ENCODE measurements around the gene SLC1A4.
"Not testable (repeated sequence)": the region's sequence is repeated elsewhere in the genome, so short reads cannot be mapped to it uniquely, and the experiment has no call there.

Gene SLC1A4

DNA sequence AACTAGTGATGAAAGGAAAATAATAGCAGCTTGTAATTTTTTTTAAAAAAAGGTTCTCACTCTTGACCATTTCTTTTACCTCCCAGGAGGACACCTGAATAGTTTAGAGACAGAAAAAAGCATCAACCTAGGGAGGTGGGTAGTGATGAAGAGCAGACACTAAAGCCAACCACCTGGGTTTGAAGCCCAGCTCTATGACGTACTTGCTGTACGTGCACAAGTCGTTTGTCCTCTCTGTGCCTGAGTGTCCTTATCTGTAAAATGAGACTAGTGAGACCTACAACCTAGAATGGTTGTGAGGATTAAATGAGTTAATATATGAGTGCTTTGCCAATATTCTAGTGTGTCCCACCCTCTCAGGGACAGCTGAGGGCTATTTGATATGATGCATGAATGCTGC is 5.8 kb downstream of the SLC1A4 start:
- DNase-seq = no peak

DNA sequence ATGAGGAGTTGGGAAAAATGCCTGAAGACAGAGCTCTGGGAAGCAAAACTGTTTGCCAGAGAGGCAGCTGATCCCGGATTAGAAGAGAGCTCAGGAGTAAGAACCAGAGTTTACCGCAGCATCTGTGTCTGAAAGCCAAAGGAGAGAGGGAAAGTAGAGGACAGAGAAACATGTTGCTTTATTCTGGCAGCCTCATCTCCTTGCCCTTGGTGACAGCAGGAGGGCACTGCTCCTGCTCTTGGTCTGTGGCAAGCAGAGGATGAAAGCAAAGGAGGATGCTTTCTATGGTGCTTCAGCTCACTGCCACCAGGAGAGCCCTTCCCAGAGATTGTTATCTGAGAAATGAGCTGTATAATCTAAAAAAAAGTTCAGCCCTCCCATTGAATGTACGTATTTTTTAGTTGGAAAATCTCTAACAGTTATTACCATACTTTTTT is 7.7 kb downstream of the SLC1A4 start:
- no peak for DNase-seq

DNA sequence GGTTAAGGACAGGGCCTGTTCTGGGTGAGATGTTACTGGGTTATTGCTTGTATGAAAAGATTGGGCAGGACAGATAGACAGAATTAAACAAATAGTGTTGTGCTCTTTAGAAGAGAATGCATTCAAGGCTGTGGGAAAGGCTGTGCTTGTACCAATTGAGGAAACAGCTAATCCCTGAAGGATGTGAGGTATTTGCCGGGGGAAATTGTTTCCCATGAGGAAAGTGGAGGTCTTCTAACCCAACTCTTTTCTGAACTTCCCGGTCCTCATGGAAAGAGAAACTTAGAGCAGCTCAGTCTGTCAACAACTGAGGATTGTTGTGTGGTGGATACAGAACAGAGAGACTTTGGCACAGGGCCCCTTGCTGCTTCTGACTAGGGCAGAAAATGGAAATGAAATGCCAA is 9.5 kb downstream of the SLC1A4 start:
- no peak for DNase-seq

DNA sequence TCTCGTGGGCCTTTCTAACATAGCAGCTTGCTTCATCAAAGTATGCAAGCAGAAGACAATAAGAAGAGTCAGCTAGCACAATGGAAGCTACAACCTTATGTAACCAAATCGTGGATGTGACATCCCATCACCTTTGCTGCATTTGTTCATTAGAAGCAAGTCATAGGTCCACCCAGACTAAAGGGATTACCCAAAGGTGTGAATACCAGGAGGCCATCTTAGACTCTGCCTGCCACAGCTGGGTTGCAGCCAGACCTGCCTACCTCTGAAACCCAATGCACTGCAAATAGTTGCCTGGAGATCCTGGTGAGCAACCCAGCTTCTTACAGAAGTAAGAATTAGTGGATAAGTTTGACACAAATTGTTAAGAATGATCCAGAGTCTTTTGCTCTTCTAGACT is 10.6 kb downstream of the SLC1A4 start:
- no peak for DNase-seq

DNA sequence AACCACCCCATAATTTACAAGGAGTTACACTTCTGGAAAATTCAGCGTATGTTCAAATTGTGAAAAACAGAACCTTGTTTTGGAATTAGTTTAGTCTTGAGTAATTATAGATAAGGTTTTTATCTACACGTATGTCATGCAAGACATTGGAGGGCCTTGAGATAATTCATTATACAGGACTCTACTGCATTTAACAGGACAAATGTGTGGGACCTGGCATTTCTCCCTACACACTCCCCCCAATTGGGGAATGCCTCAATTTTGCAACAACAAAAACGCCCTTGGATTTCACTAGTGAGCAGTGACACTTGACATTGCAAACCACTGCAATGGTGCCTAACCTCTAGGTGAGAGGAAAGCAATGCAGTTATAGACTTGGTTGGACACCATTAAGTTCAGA is 11.4 kb downstream of the SLC1A4 start:
- DNase-seq = no peak

DNA sequence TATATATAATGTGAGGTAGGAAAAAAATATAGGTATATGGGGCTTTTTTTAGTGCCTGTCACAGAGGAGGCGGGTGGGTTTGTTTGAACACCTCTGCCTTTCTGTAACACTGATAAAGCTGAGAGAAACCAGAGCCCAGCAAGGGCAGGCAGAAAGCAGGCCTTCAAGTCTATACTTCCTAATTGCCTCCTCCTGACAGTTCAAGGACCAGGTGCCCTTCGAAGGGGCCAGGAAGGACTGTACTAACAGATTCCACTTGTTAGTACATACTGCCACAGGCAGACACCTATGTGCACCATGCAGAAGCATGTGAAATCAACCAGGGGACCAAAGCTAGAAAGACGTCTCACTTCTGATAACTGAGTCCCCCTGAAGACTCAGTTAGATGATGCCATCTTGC is 13.8 kb downstream of the SLC1A4 start:
- DNase-seq = no peak

DNA sequence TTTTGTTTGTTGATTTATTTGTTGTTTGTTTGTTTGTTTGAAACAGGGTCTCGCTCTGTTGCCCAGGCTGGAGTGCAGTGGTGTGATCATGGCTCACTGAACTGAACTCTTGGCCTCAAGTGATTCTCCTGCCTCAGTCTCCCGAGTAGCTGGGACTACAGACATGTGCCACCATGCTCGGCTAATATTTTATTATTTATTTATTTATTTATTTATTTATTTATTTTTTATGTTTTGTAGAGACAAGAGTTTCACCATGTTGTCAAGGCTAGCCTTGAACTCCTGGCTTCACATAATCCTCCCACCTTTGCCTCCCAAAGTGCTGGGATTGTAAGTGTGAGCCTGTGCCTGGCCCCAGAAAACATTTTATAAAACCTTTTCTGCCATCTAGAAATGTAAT is 15.0 kb downstream of the SLC1A4 start:
- DNase-seq = not testable (repeated sequence)

DNA sequence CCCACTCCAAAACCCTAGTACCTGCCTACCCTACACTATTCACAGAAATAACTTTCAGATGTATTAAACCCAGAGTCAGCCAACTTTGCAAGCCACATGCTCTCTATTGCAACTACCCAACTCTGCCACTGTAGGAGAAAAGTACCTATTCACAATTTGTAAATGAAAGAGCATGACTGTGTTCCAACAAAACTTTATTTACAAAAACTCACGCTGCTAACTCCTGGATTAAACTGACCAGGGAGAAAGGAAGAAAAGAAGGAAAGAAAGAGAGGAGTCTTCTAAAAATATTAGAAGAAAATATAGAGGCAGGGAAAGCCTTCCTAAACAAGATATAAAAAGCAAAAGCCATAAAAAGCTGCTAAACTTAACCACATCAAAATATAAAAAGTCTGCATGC is 24.6 kb downstream of the SLC1A4 start:
- no peak for DNase-seq

DNA sequence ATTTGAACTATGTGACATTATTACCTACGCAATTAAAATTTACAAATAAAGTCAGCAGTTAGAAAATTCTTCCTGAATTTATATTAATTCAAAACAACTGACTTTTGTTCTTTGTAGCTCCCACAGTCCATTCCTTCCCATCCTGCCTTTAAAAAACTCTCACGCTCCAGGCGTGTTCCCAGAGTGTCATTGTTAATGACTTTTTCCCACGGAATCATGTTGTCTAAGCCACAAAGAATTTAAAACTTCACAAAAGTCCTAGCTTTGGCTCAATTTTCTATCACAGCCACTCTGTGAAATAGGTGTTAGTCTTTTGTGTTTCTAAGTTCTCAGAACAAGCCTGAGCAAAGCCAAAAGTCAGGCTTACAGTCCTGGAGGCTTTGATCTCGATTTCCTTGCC is 26.5 kb downstream of the SLC1A4 start:
- no peak for DNase-seq

DNA sequence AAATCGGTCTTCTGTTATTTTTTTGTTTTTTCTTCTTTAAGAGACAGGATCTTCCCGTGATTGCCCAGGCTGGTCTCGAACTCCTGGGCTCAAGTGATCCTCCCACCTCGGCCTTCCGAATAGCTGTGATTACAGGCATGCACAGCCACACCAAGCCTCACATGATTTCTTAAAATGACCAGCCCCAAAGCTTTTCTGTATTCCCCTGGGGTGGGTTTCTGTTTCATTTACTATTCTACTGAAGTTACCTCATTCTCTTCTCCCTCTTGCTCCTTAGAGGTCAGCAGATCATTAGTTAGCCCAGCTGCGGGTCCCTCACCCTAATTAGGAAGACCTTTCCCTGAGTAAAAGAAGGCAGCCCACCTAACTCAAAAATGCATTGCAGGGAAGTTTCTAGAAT is 27.6 kb downstream of the SLC1A4 start:
- no peak for DNase-seq

DNA sequence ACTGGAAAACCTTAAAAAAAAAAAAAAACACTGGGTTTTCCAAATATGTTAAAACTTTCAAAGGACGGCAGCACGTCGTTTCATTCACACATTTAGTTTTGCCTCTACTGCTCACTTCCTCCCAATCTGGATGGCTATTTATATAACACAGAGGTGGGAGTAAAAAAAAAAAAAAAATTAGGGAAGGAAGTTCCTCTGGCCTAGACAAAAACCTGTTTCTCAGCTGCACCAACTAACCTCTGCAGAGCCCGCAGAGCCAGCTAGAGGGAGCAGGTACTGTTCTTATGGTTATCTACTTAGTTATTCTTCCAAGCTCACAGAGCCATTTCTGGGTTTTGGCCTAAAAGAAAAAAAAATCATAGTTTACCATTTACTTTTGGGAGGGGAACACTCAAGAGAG is 28.1 kb downstream of the SLC1A4 start:
- DNase-seq = no peak

DNA sequence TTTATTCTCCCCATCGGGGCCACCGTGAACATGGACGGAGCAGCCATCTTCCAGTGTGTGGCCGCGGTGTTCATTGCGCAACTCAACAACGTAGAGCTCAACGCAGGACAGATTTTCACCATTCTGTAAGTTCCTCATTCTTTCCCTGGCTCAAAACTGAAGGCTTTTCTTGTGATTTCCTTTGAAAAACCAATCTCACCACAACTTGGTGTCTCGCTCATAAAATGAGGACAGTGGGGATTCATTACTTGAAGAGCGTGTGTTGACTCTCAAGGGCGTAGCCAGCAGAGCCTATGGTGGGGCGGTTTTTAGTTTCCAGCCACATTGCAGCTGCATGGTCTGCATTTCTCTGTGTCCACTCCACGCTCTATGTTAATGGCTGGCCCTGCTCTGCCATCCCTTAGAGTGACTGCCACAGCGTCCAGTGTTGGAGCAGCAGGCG is 29.0 kb downstream of the SLC1A4 start:
- no peak for DNase-seq

DNA sequence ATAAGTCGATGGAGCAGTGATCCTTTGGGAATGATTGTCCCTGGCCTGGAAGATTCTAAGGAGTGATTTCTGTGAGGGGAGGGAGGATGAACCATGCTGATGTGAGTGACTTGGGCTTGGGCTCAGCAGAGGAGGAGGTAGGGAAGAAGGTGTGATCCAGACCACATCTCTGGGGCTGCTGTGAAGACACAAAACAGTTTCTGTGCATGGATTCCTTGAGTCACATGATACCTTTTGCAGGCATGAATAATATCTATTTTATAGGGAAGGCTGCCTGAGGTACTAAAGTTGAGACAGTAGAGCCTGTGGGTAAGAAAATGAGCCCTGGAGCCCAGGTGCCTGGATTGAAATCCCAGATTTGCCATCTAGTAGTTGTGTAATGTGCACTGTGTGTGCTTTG is 29.8 kb downstream of the SLC1A4 start:
- no peak for DNase-seq

DNA sequence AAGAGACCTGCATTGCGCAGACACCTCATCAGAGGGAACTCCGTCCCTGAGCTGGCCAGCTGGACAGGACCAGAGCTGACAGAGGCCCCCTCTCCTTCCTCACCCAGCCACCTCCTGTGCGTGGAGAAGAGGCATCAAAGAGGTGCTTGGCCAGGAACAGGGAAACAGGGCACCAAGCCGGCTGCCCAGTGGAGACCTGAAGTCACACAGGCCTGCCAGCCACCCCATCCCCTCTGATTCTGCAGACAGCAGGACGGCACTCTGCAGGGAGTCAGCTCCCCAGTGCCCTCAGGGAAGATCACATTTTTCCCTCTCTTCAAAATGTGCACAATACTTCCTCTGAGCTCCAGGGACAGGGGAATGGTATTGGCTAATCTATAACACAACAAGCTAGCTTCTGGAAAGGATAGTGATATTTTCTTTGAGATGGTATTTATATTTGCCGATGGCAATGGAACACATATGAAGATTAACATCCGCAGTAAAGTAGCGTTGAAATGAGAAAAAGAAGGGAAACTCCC is 30.5 kb downstream of the SLC1A4 start:
- no peak for DNase-seq

DNA sequence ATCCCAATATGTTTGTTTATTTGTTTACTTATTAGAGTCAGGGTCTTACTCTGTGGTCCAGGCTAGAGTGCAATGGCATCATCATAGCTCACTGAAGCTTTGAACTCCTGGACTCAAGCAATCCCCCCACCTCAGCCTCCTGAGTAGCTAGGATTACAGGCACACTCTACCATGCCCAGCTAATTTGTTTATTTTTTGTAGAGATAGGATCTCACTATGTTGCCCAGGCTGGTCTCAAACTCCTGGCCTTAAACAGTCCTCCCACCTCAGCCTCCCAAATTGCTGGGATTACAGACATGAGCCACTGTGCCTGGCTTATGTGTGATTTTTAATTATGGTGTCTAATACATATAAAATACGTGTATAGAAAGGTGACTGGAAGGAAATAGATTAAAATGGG is 31.1 kb downstream of the SLC1A4 start:
- not testable (repeated sequence) for DNase-seq

DNA sequence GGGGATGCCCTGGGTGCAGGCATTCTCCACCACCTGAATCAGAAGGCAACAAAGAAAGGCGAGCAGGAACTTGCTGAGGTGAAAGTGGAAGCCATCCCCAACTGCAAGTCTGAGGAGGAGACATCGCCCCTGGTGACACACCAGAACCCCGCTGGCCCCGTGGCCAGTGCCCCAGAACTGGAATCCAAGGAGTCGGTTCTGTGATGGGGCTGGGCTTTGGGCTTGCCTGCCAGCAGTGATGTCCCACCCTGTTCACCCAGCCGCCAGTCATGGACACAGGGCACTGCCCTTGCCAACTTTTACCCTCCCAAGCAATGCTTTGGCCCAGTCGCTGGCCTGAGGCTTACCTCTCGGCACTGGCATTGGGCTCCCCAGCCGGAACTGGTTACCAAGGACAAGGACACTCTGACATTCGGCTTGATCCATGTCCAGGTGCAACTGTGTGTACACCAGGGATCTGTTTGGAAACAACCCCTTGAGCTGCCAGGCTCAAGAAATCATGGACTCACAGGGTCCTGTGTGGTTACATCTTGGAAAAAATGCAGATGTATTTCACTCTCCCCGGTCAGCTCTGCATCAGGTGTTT is 31.8 kb downstream of the SLC1A4 start:
- no peak for DNase-seq

DNA sequence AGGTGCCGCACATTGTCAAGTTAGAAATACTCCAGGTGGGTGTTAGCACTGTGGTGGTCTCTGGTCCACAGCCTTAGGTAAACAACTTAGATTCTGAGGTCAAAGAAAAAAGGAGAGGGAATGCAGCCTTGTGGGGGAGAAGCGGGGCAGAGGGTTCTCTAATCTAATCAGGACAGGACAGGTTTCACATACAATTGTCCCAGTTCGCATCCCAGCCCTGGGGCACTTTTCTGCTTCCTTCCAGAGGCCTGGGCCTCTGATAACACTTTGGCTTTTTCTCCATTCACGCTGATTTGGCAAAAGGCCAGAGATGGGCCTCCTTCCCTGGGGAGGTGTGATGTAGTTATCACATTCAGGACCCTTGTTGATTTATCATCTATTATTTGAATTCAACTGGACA is 32.5 kb downstream of the SLC1A4 start:
- no peak for DNase-seq

DNA sequence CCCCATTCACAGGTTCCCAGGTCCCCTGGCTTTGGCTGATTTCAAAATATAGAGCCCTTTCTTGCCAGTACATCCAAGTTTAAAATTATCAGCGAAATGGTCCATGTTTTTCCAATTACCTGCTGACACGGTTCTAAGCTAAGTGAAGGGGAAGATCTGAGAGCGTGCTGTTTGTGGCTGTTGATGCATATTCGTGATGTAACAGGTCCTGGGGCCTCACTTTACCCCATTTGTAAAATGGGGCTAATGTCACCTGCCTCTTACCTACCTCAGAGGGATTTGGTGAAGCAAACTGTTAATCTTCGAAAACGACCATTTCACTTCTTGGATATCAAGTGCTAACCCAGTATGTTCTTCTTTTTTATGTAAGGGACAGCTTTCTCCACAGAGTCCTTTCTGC is 33.0 kb downstream of the SLC1A4 start:
- DNase-seq = no peak

DNA sequence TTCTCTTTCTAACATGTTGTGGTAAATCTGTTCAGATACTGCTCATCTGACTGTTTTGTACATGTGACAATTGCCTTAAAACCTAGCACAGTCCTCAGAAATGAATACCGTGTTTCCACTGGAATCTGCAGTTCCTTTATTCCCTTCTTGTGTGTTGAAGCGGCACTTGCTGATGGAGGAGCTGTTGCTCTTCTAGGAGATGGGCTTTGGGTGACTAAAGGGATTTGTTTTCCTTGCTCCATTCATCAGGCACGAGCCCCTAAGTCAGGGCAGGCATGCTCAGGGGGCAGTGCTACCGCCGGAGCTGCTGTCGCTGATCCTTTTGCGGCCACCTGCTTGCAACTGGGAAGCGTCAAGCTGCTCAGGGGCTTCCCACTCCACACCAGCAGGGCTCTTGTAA is 34.5 kb downstream of the SLC1A4 start:
- DNase-seq = no peak

DNA sequence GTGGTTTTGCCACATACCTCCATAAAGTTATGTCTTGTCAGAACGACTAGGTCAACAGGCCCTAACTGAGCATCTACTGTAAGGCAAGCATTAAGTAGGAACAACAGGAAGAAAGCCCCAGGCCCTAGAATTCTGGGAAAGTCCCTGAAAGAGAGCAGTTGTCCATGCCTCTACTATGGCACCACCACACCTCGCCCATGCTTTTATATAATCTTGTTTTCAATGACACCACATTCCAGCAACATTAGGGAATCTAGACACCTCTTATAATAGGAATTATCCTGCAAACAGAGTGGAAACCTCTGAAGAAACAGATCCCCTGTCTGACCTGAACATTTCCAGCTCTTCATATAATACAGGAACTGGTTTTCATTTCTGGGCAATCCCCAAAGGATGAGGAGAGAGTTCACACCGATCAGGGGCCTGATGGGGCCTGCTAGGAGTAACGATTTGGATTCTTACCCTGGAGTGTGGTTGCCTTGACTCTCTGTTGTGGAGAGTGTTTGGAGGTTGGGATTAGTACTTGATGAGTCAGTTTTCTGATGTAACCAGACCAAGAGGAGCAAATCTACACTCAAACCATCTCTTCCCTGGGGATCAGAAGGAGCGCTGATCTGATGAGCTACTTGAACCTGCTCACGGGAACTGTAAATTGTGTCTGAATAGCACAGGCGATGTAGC is 35.1 kb downstream of the SLC1A4 start:
- DNase-seq = no peak

DNA sequence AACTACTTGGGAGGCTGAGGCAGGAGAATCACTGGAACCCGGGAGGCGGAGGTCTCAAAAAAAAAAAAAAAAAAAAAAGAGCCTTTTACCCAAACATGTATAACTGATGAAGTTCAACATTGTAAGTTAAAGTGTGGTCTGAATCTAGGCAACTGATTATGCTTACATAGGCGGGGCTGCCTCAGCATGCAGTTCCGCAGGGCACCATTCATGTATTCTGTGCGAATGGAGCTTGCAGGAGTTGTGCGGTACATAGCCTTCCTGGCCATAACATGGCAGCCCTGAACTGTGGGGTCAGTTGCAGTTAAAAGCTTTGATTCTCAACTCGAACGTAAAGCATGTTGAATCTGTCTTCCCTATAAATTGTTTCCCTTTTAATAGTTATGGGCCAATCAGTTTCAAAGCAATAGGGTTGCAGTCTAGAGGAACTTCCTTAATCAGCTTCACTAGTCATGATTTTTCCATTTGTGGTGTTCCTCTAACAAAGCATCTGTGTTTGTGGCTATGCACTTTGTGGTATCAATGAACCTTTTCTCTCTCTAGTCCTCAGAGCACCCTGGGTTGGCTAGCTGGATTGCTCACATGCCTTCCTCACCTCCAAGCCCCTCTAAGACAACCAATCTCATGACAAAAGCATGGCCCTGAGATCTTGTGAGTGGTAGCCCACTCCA is 36.4 kb downstream of the SLC1A4 start:
- no peak for DNase-seq

DNA sequence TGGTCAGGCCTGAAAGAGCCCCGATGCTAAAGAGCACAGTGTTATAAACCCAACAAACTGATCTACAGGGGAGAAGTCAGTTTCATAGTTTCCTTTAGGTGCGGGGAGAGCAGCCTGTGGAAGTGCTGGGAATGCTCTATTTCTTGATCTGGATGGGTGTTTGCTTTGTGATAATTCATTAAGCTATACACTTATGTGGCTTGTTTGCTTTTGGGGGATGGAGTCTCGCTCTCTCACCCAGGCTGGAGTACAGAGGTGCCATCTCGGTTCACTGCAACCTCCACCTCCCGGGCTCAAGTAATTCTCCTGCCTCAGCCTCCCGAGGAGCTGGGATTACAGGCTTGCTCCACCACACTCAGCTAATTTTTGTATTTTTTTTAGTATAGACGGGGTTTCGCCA is 37.0 kb downstream of the SLC1A4 start:
- no peak for DNase-seq

DNA sequence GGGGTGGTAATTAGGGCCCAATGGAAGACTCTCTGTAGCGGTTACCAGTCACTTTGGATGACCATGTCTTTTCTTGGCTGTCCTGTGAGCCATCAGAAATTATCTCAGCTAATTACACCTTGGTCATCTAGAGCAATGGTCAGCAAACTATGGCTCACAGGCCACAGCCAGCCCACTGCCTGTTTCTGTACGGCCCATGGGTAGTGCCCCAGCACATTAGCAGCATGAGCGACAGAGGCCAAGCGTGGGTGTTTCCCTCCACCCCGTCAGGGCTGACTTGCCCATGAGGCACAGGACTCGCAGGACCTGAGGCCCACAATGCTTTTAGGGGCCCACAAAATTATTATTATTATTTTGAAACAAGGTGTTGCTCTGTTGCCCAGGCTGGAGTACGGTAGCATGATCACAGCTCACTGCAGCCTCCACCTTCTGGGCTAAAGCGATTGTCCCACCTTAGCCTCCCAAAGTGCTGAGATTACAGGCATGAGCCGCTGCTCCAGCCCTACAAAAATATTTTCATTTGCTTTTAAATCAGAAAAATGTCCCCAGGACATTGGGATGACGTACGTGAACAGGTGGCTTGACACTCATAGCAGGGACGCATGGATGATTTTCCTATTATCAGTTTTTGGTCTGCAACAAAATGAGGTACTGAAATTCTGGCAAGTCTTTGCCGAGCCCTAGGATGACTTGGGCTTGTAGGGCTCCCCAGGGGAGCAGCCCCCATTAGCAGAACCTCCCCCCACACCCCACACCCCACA is 37.7 kb downstream of the SLC1A4 start:
- DNase-seq = no peak

Data from activated naive CD4-positive, alpha-beta T cell treated with anti-CD3 and anti-CD28 coated beads, Interleukin-2, amount 50 U/mL, for 16 hours (primary cell).